Memory B cell (primary cell): ENCODE measurements around the gene NPHP3.
"Not testable (repeated sequence)": the region's sequence is repeated elsewhere in the genome, so short reads cannot be mapped to it uniquely, and the experiment has no call there.

Experiments
- ATAC-seq: fragments of 150-1000 bp; cut with Tn5 transposase; 2 replicates; pipeline ENCODE4 v1.10.0; 2021; ENCODE audit warnings: low read depth, mild to moderate bottlenecking, moderate library complexity
- DNase-seq, 2 donors: peaks; one replicate each; pipeline ENCODE4 v3.0.0; 2022; ENCODE audit warnings: low spot score in 2 of 2
- H3K27ac Mint-ChIP-seq: one replicate; pipeline ENCODE4 v1.8.0; 2022; ENCODE audit warnings: mild to moderate bottlenecking, moderate library complexity, mixed read lengths
- H3K27me3 Mint-ChIP-seq: one replicate; pipeline ENCODE4 v1.8.0; 2022; ENCODE audit warnings: mixed read lengths
- H3K36me3 Mint-ChIP-seq: one replicate; pipeline ENCODE4 v1.8.0; 2022; ENCODE audit warnings: mild to moderate bottlenecking, mixed read lengths
- H3K4me1 Mint-ChIP-seq: one replicate; pipeline ENCODE4 v1.8.0; 2022; ENCODE audit warnings: mixed read lengths
- H3K4me3 Mint-ChIP-seq: one replicate; pipeline ENCODE4 v1.8.0; 2022; ENCODE audit warnings: mild to moderate bottlenecking, moderate library complexity, mixed read lengths
- H3K9me3 Mint-ChIP-seq: one replicate; pipeline ENCODE4 v1.8.0; 2022; ENCODE audit warnings: mixed read lengths

The NPHP3 gene, protein sequence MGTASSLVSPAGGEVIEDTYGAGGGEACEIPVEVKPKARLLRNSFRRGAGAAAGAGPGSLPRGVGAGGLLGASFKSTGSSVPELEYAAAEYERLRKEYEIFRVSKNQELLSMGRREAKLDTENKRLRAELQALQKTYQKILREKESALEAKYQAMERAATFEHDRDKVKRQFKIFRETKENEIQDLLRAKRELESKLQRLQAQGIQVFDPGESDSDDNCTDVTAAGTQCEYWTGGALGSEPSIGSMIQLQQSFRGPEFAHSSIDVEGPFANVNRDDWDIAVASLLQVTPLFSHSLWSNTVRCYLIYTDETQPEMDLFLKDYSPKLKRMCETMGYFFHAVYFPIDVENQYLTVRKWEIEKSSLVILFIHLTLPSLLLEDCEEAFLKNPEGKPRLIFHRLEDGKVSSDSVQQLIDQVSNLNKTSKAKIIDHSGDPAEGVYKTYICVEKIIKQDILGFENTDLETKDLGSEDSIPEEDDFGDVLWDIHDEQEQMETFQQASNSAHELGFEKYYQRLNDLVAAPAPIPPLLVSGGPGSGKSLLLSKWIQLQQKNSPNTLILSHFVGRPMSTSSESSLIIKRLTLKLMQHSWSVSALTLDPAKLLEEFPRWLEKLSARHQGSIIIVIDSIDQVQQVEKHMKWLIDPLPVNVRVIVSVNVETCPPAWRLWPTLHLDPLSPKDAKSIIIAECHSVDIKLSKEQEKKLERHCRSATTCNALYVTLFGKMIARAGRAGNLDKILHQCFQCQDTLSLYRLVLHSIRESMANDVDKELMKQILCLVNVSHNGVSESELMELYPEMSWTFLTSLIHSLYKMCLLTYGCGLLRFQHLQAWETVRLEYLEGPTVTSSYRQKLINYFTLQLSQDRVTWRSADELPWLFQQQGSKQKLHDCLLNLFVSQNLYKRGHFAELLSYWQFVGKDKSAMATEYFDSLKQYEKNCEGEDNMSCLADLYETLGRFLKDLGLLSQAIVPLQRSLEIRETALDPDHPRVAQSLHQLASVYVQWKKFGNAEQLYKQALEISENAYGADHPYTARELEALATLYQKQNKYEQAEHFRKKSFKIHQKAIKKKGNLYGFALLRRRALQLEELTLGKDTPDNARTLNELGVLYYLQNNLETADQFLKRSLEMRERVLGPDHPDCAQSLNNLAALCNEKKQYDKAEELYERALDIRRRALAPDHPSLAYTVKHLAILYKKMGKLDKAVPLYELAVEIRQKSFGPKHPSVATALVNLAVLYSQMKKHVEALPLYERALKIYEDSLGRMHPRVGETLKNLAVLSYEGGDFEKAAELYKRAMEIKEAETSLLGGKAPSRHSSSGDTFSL (N-terminal part only)

DNA sequence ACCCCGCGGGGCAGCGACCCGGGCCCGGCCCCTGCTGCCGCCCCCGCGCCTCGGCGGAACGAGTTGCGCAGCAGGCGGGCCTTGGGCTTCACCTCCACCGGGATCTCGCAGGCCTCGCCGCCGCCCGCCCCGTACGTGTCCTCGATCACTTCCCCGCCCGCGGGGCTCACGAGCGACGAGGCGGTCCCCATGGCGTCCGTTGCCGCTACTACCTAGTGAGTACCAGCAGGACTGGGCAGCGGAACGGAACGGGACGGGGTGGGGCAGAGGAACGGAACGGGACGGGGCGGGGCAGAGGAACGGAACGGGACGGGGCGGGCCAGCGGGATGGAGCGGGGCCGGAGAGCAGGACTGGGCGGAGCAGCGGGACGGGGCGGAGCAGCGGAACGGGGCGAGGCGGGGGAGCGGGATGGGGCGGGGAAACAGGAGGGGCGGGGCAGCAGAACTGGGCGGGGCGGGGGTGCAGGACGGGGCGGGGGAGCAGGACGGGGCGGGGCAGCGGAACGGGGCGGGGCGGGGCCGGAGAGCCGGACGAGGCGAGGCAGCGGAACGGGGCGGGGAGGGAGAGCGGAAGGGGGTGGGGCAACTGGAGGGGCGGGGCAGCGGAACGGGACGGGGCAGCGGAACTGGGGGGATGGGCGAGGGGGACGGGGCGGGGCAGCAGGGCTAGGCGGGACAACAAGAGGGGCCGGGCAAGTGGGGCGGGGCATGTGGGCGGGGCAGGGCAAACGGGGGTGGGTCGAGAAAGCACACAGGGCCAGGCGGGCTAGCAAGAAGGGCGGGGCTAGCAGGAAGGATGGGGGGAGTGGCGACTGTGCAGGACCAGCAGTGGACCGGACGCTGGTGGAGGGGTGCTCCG lies at the start of gene NPHP3:
Gene NPHP3, minus strand, starts transcription at position 245 of the 859 bp plus-strand sequence. Its CDS starts 54 bp downstream, at position 191.
- Mint-ChIP-seq H3K36me3 (peaks cover 10% of the 10 kb centered on the region), H3K4me3 (peak within 1 kb of the TSS; percentile 89), H3K27me3 (no peaks in the 10 kb centered on the region), H3K27ac (peak within 1 kb of the TSS; percentile 84), H3K9me3 (no peaks in the 10 kb centered on the region), H3K4me1 (peaks cover 26% of the 10 kb centered on the region)
- ATAC-seq (peak; percentile 80), DNase-seq (peak; percentile 77 to 87)

DNA sequence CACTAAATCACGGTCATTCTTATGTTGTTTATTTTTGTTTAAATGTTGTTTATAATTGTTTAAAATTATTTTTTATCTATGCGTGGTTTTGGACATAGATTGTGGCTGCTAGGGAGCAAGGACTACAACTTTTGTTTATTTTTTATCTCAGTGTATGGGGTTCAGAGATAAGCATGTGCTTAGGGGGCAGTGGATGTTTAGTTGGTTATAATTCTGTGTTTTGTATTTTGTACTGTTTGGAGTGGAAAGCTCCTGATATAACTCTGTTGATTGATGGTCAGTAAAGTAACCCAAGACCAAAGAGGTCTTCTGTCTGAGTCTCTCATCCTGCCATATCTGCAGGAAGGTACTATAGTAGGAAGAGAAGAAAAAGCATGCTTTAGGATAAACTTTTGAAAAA lies 36.5 kb upstream of the NPHP3 start:
- no peaks in the 10 kb centered on the region for H3K9me3 Mint-ChIP-seq
- no peaks in the 10 kb centered on the region for H3K4me1 Mint-ChIP-seq
- H3K36me3 Mint-ChIP-seq = no peaks in the 10 kb centered on the region
- no peak overlapping the region for H3K4me3 Mint-ChIP-seq
- no peak for DNase-seq
- ATAC-seq = no peak
- H3K27ac Mint-ChIP-seq = no peak overlapping the region
- H3K27me3 Mint-ChIP-seq = no peaks in the 10 kb centered on the region

DNA sequence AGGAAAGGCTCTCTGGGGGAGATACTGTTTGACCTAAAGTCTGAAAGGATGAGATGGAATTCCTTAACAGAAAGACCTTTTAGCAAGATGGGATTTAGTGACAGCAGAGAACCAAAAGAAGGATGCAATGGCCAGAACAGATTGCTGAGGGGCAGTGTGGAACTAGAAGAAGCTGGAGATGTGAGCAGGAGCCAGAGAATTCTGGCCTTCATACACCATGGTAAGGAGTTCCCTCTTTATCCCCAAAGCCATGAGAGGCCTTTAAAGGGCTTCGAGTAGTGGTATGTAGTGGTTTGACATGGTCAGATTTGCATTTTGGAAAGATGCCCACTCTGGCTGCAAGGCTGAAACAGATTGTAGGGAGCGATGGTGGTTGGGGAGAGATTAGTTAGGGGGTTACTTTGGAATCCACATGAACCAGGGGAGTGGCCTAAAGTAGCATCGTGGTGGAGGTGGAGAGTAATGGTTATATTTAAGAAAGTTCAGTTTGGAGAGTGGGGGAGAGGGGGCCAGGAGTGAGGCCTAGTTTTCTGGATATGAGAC lies 34.0 kb upstream of the NPHP3 start:
- no peak for DNase-seq
- Mint-ChIP-seq H3K4me1 (no peaks in the 10 kb centered on the region), H3K27me3 (no peaks in the 10 kb centered on the region), H3K9me3 (no peaks in the 10 kb centered on the region), H3K27ac (no peak overlapping the region), H3K36me3 (no peaks in the 10 kb centered on the region), H3K4me3 (no peak overlapping the region)
- ATAC-seq = no peak

DNA sequence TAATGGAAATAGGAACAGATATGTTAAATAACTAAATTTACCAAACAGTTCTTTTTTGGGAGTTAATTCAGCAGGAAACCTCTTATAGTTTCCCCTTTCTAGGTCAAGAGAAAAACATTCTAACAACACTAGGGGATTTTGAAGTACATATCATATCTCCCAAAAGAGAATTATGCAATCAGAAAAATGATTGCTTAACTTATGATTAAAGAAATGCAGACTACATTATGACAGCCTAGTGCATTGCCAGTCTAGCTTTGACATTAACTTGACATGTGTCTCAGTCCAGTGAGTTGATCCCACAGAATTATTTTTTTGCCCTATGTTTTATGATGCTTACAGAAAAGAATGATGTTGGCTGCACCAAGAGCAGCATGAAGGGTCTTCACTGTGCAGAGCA lies 31.7 kb upstream of the NPHP3 start:
- Mint-ChIP-seq H3K9me3 (no peaks in the 10 kb centered on the region), H3K4me3 (no peak overlapping the region), H3K4me1 (no peaks in the 10 kb centered on the region), H3K27me3 (peaks cover 2% of the 10 kb centered on the region), H3K36me3 (no peaks in the 10 kb centered on the region), H3K27ac (no peak overlapping the region)
- DNase-seq = no peak
- ATAC-seq = no peak

DNA sequence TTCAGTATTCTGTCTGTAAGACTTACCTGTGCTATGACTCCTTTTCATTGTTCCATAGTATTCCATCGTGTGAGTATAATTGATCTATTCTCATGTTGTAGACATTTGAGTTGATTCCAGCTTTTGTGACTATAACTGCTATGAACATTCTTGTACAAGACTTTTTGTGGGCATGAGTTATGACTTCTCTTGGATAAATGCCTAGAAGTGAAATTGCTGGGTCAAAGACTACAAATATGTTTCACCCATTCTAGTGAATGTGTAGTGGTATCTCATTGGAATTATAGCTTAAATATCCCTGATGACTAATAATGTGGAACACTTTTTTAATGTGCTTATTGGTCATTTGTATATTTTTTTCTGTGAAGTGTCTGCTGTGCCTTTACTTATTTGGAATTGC lies 27.6 kb upstream of the NPHP3 start:
- DNase-seq = no peak
- H3K36me3 Mint-ChIP-seq = no peaks in the 10 kb centered on the region
- no peak overlapping the region for H3K4me3 Mint-ChIP-seq
- H3K9me3 Mint-ChIP-seq = no peaks in the 10 kb centered on the region
- H3K4me1 Mint-ChIP-seq = no peaks in the 10 kb centered on the region
- H3K27ac Mint-ChIP-seq = no peak overlapping the region
- H3K27me3 Mint-ChIP-seq = peaks cover 5% of the 10 kb centered on the region
- ATAC-seq = no peak

DNA sequence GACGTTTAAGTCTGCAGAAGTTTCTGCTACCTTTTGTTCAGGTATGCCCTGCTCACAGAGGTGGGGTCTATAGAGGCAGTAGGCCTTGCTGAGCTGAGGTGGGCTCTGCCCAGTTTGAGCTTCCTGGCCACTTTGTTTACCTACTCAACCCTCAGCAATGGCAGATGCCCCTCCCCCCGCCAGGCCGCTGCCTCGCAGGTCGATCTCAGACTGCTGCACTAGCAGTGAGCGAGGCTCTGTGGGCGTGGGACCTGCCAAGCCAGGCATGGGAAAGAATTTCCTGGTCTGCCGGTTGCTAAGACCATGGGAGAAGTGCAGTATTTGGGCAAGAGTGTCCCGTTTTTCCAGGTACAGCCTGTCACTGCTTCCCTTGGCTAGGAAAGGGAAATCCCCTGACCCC lies 24.5 kb upstream of the NPHP3 start:
- not testable (repeated sequence) for DNase-seq, H3K4me1 Mint-ChIP-seq, H3K27ac Mint-ChIP-seq, ATAC-seq, H3K36me3 Mint-ChIP-seq, H3K9me3 Mint-ChIP-seq, H3K4me3 Mint-ChIP-seq
- peaks cover 12% of the 10 kb centered on the region for H3K27me3 Mint-ChIP-seq

DNA sequence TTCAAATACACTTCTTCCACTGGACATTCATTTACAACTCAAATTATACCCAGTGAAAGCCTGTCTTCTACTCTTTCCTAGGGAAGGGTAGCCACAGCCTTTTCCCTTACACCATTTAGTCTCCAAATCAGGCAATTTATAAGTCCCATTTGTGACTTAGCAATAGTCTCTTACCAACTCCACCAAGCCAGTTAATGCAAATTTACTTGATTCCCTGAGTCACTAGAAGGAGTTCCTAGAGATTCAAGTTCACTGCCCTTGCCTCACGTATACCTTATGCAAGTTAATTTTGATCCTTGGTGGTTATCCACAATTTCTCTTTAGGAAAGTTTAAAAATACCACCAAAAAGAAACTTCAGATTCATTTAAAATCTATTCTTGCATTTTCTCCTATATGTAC lies 16.1 kb upstream of the NPHP3 start:
- no peak overlapping the region for H3K27ac Mint-ChIP-seq
- H3K9me3 Mint-ChIP-seq = peaks cover 2% of the 10 kb centered on the region
- no peak overlapping the region for H3K4me3 Mint-ChIP-seq
- no peak for DNase-seq
- H3K36me3 Mint-ChIP-seq = no peaks in the 10 kb centered on the region
- H3K4me1 Mint-ChIP-seq = no peaks in the 10 kb centered on the region
- no peak for ATAC-seq
- peaks cover 8% of the 10 kb centered on the region for H3K27me3 Mint-ChIP-seq

DNA sequence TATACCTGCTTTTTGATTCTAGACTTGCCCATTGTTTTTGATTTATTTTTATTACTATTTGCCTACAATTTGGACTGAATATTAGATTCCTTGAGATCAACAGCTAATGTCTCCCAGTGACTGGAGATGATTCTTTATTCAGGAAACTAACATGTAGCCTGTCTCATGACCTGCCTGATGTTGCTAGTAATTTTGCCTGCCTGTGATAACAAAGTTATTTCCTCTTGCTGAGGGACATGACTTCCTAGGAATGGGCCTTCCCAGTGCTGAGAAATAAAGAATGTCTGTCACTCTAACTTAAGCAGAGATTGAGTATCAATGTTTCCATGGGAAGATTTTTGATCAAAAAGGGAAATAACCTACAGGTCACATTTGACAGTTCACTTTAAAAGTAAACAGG lies 13.4 kb upstream of the NPHP3 start:
- ATAC-seq = no peak
- H3K4me3 Mint-ChIP-seq = no peak overlapping the region
- no peak overlapping the region for H3K27ac Mint-ChIP-seq
- no peaks in the 10 kb centered on the region for H3K4me1 Mint-ChIP-seq
- no peaks in the 10 kb centered on the region for H3K36me3 Mint-ChIP-seq
- DNase-seq = no peak
- peaks cover 7% of the 10 kb centered on the region for H3K27me3 Mint-ChIP-seq
- no peaks in the 10 kb centered on the region for H3K9me3 Mint-ChIP-seq

DNA sequence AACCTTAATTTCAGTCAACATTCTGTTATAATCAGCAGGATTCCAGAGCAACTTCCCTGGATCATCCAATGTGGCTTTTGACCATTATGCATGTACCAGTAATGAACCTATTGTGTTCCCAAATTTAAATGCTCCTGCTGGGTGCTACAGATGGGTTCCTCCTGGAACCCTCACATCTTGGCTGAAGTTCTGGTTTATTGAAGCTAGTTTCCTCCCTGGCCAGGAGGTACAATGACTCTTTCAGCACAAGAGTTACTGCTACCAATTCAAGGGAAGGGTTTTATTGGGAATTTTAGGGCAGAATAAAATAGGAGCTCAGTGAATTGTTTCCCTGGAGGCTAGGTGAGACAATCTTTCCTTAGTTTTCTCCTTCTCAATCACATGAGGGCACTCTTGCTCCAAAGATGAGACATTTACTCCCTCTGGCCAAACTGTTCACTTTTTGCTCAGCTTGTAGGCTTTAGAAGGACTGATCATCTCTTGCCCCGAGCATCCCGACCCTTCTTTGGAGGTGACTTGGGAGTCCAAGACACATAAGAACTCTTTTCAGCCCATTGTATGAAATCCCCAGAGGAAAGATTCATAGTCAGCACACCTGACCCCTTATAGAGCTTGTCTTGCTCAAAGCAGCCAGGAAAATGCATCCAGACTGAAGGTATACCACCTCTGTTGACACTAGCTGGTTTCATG lies 8.8 kb upstream of the NPHP3 start:
- Mint-ChIP-seq H3K27ac (no peak overlapping the region), H3K9me3 (no peaks in the 10 kb centered on the region), H3K4me3 (no peak overlapping the region), H3K36me3 (no peaks in the 10 kb centered on the region), H3K4me1 (no peaks in the 10 kb centered on the region), H3K27me3 (peaks cover 5% of the 10 kb centered on the region)
- ATAC-seq (no peak), DNase-seq (no peak)

DNA sequence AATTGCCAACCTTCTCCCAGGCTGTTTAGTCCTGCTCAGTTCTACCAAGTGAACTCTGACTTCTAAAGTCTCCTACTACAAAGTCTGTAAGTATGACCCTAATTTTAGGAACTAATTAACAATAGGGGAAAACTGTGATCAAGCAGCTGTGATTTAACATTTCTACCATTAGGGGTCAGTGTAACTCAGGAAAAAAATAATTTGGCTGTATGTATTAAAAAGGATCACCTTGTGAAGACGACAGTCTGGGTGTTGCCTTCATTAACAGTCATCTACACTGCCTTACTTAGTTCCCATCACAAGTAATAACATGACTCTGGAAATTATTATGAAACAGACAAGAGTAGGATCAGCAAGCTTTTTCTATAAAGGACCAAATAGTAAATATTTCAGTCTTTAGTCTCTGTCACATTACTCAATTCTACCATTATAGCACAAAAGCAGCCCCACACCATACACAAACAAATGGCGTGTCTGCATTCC lies 4.2 kb upstream of the NPHP3 start:
- no peak overlapping the region for H3K4me3 Mint-ChIP-seq
- H3K27ac Mint-ChIP-seq = no peak overlapping the region

DNA sequence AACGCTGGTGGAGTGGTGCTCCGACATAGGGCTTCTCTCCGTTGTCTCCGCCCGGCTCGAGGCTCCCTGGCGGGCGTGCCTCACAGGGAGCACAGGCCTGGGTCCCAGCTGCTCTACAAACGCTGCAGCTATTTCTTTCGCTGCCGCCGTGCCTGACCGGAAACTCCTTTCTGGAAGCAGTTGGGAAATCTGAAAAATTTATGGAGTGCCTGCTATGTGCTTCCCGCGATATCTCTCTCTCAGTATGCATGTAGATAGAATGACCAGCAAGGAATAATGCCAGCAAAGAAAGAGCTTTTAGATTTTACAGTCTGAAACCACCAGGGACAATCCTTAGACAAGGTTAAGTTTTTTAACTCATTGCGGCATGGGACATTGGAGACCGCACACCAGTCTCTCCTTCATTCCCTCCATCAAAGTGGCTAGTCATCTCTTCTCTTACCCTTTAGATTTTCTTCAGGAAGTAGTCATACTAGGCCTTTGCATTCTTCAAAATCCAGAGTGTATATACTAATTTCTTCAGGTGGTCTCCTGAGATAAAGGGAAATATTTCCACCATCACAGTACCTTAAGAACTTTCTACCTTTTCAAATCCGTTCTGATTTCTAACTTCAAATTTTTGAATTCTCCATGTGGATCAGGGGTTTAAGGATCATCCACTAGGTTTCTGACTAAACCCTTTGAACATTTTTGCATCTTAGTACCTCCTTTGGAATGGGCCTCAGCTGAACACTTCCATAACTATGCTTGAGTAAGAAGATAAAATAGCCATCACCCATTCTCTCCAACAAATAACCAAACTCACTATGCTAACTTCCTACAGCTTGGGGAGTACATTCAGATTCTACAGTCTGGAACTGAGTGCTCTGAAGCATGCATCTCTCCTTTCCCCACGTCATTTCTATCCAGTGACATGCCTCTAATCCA lies 1.1 kb upstream of the NPHP3 start:
- Mint-ChIP-seq H3K27ac (peak overlapping the region; percentile 6), H3K4me3 (peak overlapping the region; percentile 89), H3K4me1 (peaks cover 26% of the 10 kb centered on the region), H3K27me3 (no peaks in the 10 kb centered on the region), H3K9me3 (no peaks in the 10 kb centered on the region), H3K36me3 (peaks cover 9% of the 10 kb centered on the region)
- DNase-seq = no peak
- no peak for ATAC-seq

More for the DNA sequence above, 4.2 kb upstream of the NPHP3 start:
- H3K4me1 Mint-ChIP-seq = peaks cover 7% of the 10 kb centered on the region
- H3K27me3 Mint-ChIP-seq = peaks cover 2% of the 10 kb centered on the region
- DNase-seq = peak in 1 of 2 donors; percentile 58
- H3K36me3 Mint-ChIP-seq = no peaks in the 10 kb centered on the region
- no peaks in the 10 kb centered on the region for H3K9me3 Mint-ChIP-seq
- peak; percentile 8 for ATAC-seq
